SK-N-SH (cell line): Measurements from ENCODE around the gene GAB2. TPM values are rescaled to one million over a fixed set of nuclear protein-coding genes. Genes with fewer than 3 reads are reported as not detected.
A peak's percentile ranks its signal among the peaks of the same experiment; 100 is the strongest.

Experiments used
- CTCF ChIA-PET: fragments of 300-600, 350-600 bp; formaldehyde crosslinking; extraction: SDS; loops from one replicate; lab custom pipeline; 2021; lab: Yijun Ruan, JAX
- POLR2A ChIA-PET: fragments of 350-600 bp; sonication (Branson Sonifier 250); formaldehyde crosslinking; extraction: SDS; loops from one replicate; lab custom pipeline; 2020; ENCODE audit warnings: antibody characterized with exemption, inconsistent platforms; lab: Yijun Ruan, JAX
- DNase-seq: peaks from one replicate; pipeline ENCODE4 v3.0.0; 2012
- H2AFZ ChIP-seq: fragments of 200-600 bp; sonication (generic); 2 replicates; pipeline ENCODE4 v1.8.1; 2016; ENCODE audit warnings: antibody characterized with exemption, mild to moderate bottlenecking, low read depth
- H3F3A ChIP-seq: fragments of 200-600 bp; sonication (generic); replicated peaks from 2 replicates; pipeline ENCODE3; 2016; ENCODE audit warnings: antibody characterized with exemption, mild to moderate bottlenecking; ENCODE audit not compliant: insufficient read depth
- H3K27ac ChIP-seq, 2 experiments: fragments of 200-500 bp in 1 of 2; fragments of 200-600 bp in 1 of 2; sonication (Bioruptor generic) in 1 of 2; sonication (generic), shearing (Covaris generic) in 1 of 2; 2 replicates each; pipeline versions ENCODE4 v1.5.1 to v1.6.1; 2014 to 2016; ENCODE audit warnings: low read depth in 2 of 2, inconsistent platforms in 1 of 2, low read length in 1 of 2, mild to moderate bottlenecking in 1 of 2, mixed read lengths in 1 of 2
- H3K27me3 ChIP-seq: fragments of 200-600 bp; sonication (generic), shearing (Covaris generic); 2 replicates; pipeline ENCODE4 v1.6.1; 2016; ENCODE audit warnings: mixed run types; ENCODE audit not compliant: insufficient read depth
- H3K36me3 ChIP-seq, 2 experiments: fragments of 200-500 bp in 1 of 2; fragments of 200-600 bp in 1 of 2; sonication (Bioruptor generic) in 1 of 2; sonication (generic) in 1 of 2; replicated peaks in 1 of 2; 2 replicates each; pipeline versions ENCODE3 to v1.5.1; 2014 to 2016; ENCODE audit warnings: low read length in 1 of 2, mild to moderate bottlenecking in 1 of 2; ENCODE audit not compliant: insufficient read depth in 2 of 2, control insufficient read depth in 1 of 2
- H3K4me1 ChIP-seq, 2 experiments: fragments of 200-500 bp in 1 of 2; fragments of 200-600 bp in 1 of 2; sonication (Bioruptor generic) in 1 of 2; sonication (generic), shearing (Covaris generic) in 1 of 2; 2 replicates each; pipeline versions ENCODE4 v1.5.1 to v1.6.1; 2014 to 2016; ENCODE audit warnings: low read depth in 1 of 2, low read length in 1 of 2, mixed run types in 1 of 2; ENCODE audit not compliant: insufficient read depth in 2 of 2, control insufficient read depth in 1 of 2
- H3K4me2 ChIP-seq: fragments of 200-600 bp; sonication (generic), shearing (Covaris generic); 2 replicates; pipeline ENCODE4 v1.6.1; 2017; ENCODE audit warnings: mixed run types
- H3K4me3 ChIP-seq, 2 experiments: fragments of 200-500 bp in 1 of 2; fragments of 200-600 bp in 1 of 2; sonication (Bioruptor generic) in 1 of 2; sonication (generic), shearing (Covaris generic) in 1 of 2; 2 replicates each; pipeline versions ENCODE4 v1.5.1 to v1.8.1; 2014 to 2016; ENCODE audit warnings: low read depth in 2 of 2, inconsistent platforms in 1 of 2, low read length in 1 of 2, mild to moderate bottlenecking in 1 of 2, mixed read lengths in 1 of 2, moderate library complexity in 1 of 2
- H3K79me2 ChIP-seq: fragments of 200-600 bp; sonication (generic); 2 replicates; pipeline ENCODE4 v1.8.1; 2017; ENCODE audit warnings: mild to moderate bottlenecking; ENCODE audit not compliant: insufficient read depth
- H3K9ac ChIP-seq: fragments of 200-600 bp; sonication (generic); 2 replicates; pipeline ENCODE4 v1.6.1; 2017; ENCODE audit warnings: mixed run types
- H3K9me2 ChIP-seq: fragments of 200-600 bp; sonication (generic); 2 replicates; pipeline ENCODE4 v1.6.1; 2017; ENCODE audit warnings: mixed run types
- H3K9me3 ChIP-seq: fragments of 200-600 bp; sonication (generic); 2 replicates; pipeline ENCODE4 v1.6.1; 2017; ENCODE audit warnings: mixed run types, mild to moderate bottlenecking, moderate library complexity
- H4K20me1 ChIP-seq: fragments of 200-600 bp; sonication (generic); 2 replicates; pipeline ENCODE4 v1.6.1; 2017; ENCODE audit warnings: mild to moderate bottlenecking, mixed run types; ENCODE audit not compliant: insufficient read depth
- ELF1 ChIP-seq: IDR thresholded peaks from 2 replicates; pipeline ENCODE4 v1.4.0; 2012
- EP300 ChIP-seq, 2 experiments: IDR thresholded peaks; 2 replicates each; pipeline versions ENCODE4 v1.4.0 to v1.6.1; 2012; ENCODE audit warnings: borderline replicate concordance in 1 of 2, low read depth in 1 of 2, low read length in 1 of 2
- FOSL2 ChIP-seq: IDR thresholded peaks from 2 replicates; pipeline ENCODE4 v1.4.0; 2012; ENCODE audit warnings: low read depth, mild to moderate bottlenecking, moderate library complexity, borderline replicate concordance
- FOXJ3 ChIP-seq: sonication (generic); formaldehyde crosslinking; IDR thresholded peaks from 2 replicates; pipeline ENCODE4 v1.5.1; 2020; ENCODE audit warnings: mild to moderate bottlenecking, missing genetic modification reagents
- GABPA ChIP-seq: IDR thresholded peaks from 2 replicates; pipeline ENCODE4 v1.4.0; 2012; ENCODE audit warnings: low read depth, mild to moderate bottlenecking
- MEF2A ChIP-seq: IDR thresholded peaks from 2 replicates; pipeline ENCODE4 v1.4.0; 2012; ENCODE audit warnings: low read depth, borderline replicate concordance
- RAD21 ChIP-seq: IDR thresholded peaks from 2 replicates; pipeline ENCODE4 v1.6.1; 2012; ENCODE audit warnings: mild to moderate bottlenecking, low read length
- TAF1 ChIP-seq: IDR thresholded peaks from 2 replicates; pipeline ENCODE4 v1.6.1; 2012; ENCODE audit warnings: low read depth, mild to moderate bottlenecking, low read length, moderate library complexity, borderline replicate concordance
- TCF12 ChIP-seq: IDR thresholded peaks from 2 replicates; pipeline ENCODE4 v1.4.0; 2012
- WGBS: methylation state at CpG from one replicate; pipeline ENCODE4 v1.1.6; 2017; ENCODE audit warnings: low lambda C conversion rate; 5-methylcytosine and 5-hydroxymethylcytosine counted together
- polyA plus RNA-seq, 3 experiments: library from polyadenylated mRNA; depleted of rRNA; stranded (reverse); fragments of >200 nt; gene quantifications; 2 replicates each; pipeline ENCODE4 v1.2.3, GENCODE V29; 2012
- TF ChIP-seq, protein P1 (sequence below): fragments of 200-600 bp; sonication (generic); IDR thresholded peaks from 2 replicates; pipeline ENCODE4 v1.6.1; 2017; ENCODE audit warnings: antibody characterized with exemption, mild to moderate bottlenecking, moderate library complexity
- TF ChIP-seq, protein P2 (sequence below): IDR thresholded peaks from 2 replicates; pipeline ENCODE4 v1.4.0; 2012; ENCODE audit warnings: low read depth
- TF ChIP-seq, protein P3 (sequence below): fragments of 150-350 bp; IDR thresholded peaks from 2 replicates; pipeline ENCODE4 v1.6.1; 2017; ENCODE audit warnings: antibody characterized with exemption, low read length, low read depth, borderline replicate concordance
- TF ChIP-seq, protein P4 (sequence below): IDR thresholded peaks from 2 replicates; pipeline ENCODE4 v1.4.0; 2012; ENCODE audit warnings: low read depth, borderline replicate concordance
- TF ChIP-seq, protein P5 (sequence below): fragments of 150-350 bp; IDR thresholded peaks from 2 replicates; pipeline ENCODE4 v1.6.1; 2016; ENCODE audit warnings: mild to moderate bottlenecking, low read depth, low read length
- TF ChIP-seq, protein P6 (sequence below): IDR thresholded peaks from 2 replicates; pipeline ENCODE4 v1.4.0; 2012; ENCODE audit warnings: low read depth, borderline replicate concordance
- TF ChIP-seq, protein P7 (sequence below): IDR thresholded peaks from 2 replicates; pipeline ENCODE4 v1.6.1; 2012; ENCODE audit warnings: mild to moderate bottlenecking, low read depth, low read length, moderate library complexity

The GAB2 gene
- polyA plus RNA-seq, 1 of the 3 experiments (the other 2 are of a cell fraction) = 5.6 TPM

DNA sequence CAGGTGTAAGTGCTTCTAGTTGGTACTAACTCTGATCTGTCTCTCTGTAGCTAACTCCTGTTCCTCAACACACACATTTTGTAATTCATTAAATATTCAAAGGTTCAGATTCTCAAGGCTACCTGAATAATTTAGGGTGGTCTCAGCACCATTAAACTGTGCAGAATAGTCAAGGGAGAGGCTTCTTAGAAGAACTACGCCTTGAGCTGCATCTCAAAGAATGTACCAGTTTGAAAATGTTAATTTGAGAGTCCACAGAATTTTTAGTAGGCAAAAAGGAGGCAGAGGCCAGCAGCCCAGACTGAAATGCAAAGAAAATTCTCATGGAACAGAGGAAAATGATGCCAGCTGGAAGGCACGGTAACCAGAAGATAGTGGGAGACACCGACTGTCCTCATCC is 72.2 kb downstream of the GAB2 start:
- Histone ChIP-seq H3K9me3 (no peaks in the 10 kb centered on the region), H3K36me3 (no peaks in the 10 kb centered on the region), H3K4me3 (no peak overlapping the region), H3F3A (peaks cover 5% of the 10 kb centered on the region), H3K9me2 (no peaks in the 10 kb centered on the region), H3K27me3 (no peaks in the 10 kb centered on the region), H3K4me1 (peaks cover 30 to 37% of the 10 kb centered on the region in 2 experiments; a peak in 3 of 4 replicates), H3K79me2 (peaks cover 5% of the 10 kb centered on the region), H3K9ac (no peak overlapping the region), H3K27ac (peak overlapping the region in 1 of 2 experiments; percentile 47; a peak in 1 of 4 replicates), H3K4me2 (no peak overlapping the region), H4K20me1 (no peaks in the 10 kb centered on the region), H2AFZ (no peak overlapping the region)
- no peak for TF ChIP-seq RAD21
- 96% methylated on average over 3 of the region's 3 CpGs for WGBS
- POLR2A ChIA-PET = interaction anchor here (0.6 kb wide), 1 partner anchor 314 kb away, joined by 3 read pairs; no protein-coding TSS in a partner anchor
- CTCF ChIA-PET = interaction anchor here (1.3 to 1.4 kb wide), 2 partner anchors 8 to 70 kb away, joined by 4 read pairs; no protein-coding TSS in a partner anchor
- DNase-seq = no peak

DNA sequence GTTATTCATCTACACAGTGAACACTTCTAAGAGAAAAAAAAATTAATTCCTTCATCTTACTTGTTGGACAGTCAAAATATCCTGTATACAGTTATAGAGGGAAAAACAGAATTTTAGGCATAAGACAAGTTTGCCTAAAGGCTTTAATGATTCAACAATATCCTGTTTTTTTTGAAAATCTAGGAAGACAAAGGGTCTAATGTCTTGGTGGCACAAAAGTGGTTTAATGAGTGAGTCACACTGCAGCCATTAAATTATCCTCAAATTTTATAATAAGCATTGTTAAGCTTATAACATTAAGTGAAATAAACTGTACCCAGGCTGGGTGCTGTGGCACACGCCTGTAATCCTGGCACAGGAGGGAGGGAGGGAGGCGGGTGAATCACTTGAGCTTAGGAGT is 72.9 kb downstream of the GAB2 start:
- ChIA-PET CTCF (interaction anchor here (1.3 to 1.4 kb wide), 2 partner anchors 9 to 71 kb away, joined by 4 read pairs; no protein-coding TSS in a partner anchor), POLR2A (no interaction called here)
- peaks cover 5% of the 10 kb centered on the region for H3K79me2 ChIP-seq
- TF ChIP-seq, protein P1, sequence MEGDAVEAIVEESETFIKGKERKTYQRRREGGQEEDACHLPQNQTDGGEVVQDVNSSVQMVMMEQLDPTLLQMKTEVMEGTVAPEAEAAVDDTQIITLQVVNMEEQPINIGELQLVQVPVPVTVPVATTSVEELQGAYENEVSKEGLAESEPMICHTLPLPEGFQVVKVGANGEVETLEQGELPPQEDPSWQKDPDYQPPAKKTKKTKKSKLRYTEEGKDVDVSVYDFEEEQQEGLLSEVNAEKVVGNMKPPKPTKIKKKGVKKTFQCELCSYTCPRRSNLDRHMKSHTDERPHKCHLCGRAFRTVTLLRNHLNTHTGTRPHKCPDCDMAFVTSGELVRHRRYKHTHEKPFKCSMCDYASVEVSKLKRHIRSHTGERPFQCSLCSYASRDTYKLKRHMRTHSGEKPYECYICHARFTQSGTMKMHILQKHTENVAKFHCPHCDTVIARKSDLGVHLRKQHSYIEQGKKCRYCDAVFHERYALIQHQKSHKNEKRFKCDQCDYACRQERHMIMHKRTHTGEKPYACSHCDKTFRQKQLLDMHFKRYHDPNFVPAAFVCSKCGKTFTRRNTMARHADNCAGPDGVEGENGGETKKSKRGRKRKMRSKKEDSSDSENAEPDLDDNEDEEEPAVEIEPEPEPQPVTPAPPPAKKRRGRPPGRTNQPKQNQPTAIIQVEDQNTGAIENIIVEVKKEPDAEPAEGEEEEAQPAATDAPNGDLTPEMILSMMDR = no peak
- TF ChIP-seq TCF12 = no peak
- no peak for TF ChIP-seq MEF2A
- no peak for TF ChIP-seq FOXJ3 (CRISPR knock-in tag)
- TF ChIP-seq FOSL2 = no peak
- no peak for TF ChIP-seq TAF1
- TF ChIP-seq ELF1 = no peak
- TF ChIP-seq, protein P2, sequence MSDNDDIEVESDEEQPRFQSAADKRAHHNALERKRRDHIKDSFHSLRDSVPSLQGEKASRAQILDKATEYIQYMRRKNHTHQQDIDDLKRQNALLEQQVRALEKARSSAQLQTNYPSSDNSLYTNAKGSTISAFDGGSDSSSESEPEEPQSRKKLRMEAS = no peak
- no peak for TF ChIP-seq EP300 (IDR thresholded peaks at IDR 0.05; ENCODE audit: borderline replicate concordance in 1 of 2, low read depth in 1 of 2, low read length in 1 of 2)
- no peak for TF ChIP-seq GABPA
- TF ChIP-seq, protein P3, sequence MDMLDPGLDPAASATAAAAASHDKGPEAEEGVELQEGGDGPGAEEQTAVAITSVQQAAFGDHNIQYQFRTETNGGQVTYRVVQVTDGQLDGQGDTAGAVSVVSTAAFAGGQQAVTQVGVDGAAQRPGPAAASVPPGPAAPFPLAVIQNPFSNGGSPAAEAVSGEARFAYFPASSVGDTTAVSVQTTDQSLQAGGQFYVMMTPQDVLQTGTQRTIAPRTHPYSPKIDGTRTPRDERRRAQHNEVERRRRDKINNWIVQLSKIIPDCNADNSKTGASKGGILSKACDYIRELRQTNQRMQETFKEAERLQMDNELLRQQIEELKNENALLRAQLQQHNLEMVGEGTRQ = no peak
- TF ChIP-seq, protein P4, sequence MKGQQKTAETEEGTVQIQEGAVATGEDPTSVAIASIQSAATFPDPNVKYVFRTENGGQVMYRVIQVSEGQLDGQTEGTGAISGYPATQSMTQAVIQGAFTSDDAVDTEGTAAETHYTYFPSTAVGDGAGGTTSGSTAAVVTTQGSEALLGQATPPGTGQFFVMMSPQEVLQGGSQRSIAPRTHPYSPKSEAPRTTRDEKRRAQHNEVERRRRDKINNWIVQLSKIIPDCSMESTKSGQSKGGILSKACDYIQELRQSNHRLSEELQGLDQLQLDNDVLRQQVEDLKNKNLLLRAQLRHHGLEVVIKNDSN = no peak
- TF ChIP-seq, protein P5, sequence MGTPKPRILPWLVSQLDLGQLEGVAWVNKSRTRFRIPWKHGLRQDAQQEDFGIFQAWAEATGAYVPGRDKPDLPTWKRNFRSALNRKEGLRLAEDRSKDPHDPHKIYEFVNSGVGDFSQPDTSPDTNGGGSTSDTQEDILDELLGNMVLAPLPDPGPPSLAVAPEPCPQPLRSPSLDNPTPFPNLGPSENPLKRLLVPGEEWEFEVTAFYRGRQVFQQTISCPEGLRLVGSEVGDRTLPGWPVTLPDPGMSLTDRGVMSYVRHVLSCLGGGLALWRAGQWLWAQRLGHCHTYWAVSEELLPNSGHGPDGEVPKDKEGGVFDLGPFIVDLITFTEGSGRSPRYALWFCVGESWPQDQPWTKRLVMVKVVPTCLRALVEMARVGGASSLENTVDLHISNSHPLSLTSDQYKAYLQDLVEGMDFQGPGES = no peak
- TF ChIP-seq, protein P6, sequence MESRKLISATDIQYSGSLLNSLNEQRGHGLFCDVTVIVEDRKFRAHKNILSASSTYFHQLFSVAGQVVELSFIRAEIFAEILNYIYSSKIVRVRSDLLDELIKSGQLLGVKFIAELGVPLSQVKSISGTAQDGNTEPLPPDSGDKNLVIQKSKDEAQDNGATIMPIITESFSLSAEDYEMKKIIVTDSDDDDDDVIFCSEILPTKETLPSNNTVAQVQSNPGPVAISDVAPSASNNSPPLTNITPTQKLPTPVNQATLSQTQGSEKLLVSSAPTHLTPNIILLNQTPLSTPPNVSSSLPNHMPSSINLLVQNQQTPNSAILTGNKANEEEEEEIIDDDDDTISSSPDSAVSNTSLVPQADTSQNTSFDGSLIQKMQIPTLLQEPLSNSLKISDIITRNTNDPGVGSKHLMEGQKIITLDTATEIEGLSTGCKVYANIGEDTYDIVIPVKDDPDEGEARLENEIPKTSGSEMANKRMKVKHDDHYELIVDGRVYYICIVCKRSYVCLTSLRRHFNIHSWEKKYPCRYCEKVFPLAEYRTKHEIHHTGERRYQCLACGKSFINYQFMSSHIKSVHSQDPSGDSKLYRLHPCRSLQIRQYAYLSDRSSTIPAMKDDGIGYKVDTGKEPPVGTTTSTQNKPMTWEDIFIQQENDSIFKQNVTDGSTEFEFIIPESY = no peak
- no peak for TF ChIP-seq RAD21
- TF ChIP-seq, protein P7, sequence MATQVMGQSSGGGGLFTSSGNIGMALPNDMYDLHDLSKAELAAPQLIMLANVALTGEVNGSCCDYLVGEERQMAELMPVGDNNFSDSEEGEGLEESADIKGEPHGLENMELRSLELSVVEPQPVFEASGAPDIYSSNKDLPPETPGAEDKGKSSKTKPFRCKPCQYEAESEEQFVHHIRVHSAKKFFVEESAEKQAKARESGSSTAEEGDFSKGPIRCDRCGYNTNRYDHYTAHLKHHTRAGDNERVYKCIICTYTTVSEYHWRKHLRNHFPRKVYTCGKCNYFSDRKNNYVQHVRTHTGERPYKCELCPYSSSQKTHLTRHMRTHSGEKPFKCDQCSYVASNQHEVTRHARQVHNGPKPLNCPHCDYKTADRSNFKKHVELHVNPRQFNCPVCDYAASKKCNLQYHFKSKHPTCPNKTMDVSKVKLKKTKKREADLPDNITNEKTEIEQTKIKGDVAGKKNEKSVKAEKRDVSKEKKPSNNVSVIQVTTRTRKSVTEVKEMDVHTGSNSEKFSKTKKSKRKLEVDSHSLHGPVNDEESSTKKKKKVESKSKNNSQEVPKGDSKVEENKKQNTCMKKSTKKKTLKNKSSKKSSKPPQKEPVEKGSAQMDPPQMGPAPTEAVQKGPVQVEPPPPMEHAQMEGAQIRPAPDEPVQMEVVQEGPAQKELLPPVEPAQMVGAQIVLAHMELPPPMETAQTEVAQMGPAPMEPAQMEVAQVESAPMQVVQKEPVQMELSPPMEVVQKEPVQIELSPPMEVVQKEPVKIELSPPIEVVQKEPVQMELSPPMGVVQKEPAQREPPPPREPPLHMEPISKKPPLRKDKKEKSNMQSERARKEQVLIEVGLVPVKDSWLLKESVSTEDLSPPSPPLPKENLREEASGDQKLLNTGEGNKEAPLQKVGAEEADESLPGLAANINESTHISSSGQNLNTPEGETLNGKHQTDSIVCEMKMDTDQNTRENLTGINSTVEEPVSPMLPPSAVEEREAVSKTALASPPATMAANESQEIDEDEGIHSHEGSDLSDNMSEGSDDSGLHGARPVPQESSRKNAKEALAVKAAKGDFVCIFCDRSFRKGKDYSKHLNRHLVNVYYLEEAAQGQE = no peak

More for the DNA sequence above, 72.9 kb downstream of the GAB2 start:
- no peak overlapping the region for H3K9ac ChIP-seq
- no peaks in the 10 kb centered on the region for H3K36me3 ChIP-seq
- peak overlapping the region; percentile 8 to 31; a peak in 3 of 4 replicates for H3K27ac ChIP-seq
- no peak overlapping the region for H3K4me2 ChIP-seq
- H3K27me3 ChIP-seq = no peaks in the 10 kb centered on the region
- no peak overlapping the region for H3K4me3 ChIP-seq
- no peaks in the 10 kb centered on the region for H3K9me3 ChIP-seq
- no peak for DNase-seq
- no peak overlapping the region for H2AFZ ChIP-seq
- H4K20me1 ChIP-seq = no peaks in the 10 kb centered on the region
- H3K9me2 ChIP-seq = no peaks in the 10 kb centered on the region
- peaks cover 22 to 29% of the 10 kb centered on the region in 2 experiments; a peak in 3 of 4 replicates for H3K4me1 ChIP-seq
- 94% methylated on average over 2 of the region's 2 CpGs for WGBS
- peaks cover 5% of the 10 kb centered on the region for H3F3A ChIP-seq
